PC-9 (cell line): ENCODE results near the gene NUDCD3. TPM values are rescaled to one million over a fixed set of nuclear protein-coding genes. Genes with fewer than 3 reads are reported as not detected.

Experiments used
- BruUV-seq: library from RNA; stranded (reverse); fragments of 400-500 nt; replicated peaks from 2 replicates; lab custom pipeline; 2021; lab: Mats Ljungman, UMichigan
- CTCF ChIA-PET: fragments of 300-600 bp; sonication (Branson Sonifier 250); formaldehyde crosslinking; loops from one replicate; lab custom pipeline; 2022; ENCODE audit warnings: antibody characterized with exemption; lab: Charles Lee
- POLR2A ChIA-PET: fragments of 300-600 bp; sonication (Branson Sonifier 250); formaldehyde crosslinking; loops from one replicate; lab custom pipeline; 2022; ENCODE audit warnings: antibody characterized with exemption; ENCODE audit not compliant: unreplicated experiment; lab: Charles Lee
- DNase-seq, 2 experiments: peaks; one replicate each; pipeline versions ENCODE4 v3.0.0 to v3.0.0-alpha.2; 2015 to 2022; ENCODE audit warnings: mixed read lengths in 1 of 2
- H2AFZ ChIP-seq: fragments of 200-600 bp; sonication (generic); 2 replicates; pipeline ENCODE4 v1.8.1; 2017; ENCODE audit warnings: antibody characterized with exemption
- H3F3A ChIP-seq: fragments of 200-600 bp; sonication (generic); 2 replicates; pipeline ENCODE4 v1.8.1; 2017; ENCODE audit warnings: antibody characterized with exemption, mild to moderate bottlenecking, low read depth; ENCODE audit not compliant: insufficient read depth
- H3K27ac ChIP-seq: fragments of 200-600 bp; sonication (generic); 2 replicates; pipeline ENCODE4 v1.6.1; 2016; ENCODE audit warnings: mixed run types
- H3K27me3 ChIP-seq: fragments of 200-600 bp; sonication (generic); 2 replicates; pipeline ENCODE4 v1.6.1; 2016; ENCODE audit warnings: low read depth, mixed run types; ENCODE audit not compliant: insufficient read depth
- H3K36me3 ChIP-seq: fragments of 200-600 bp; sonication (generic); 2 replicates; pipeline ENCODE4 v1.6.1; 2016; ENCODE audit warnings: low read depth, mixed run types
- H3K4me1 ChIP-seq: fragments of 200-600 bp; sonication (generic); replicated peaks from 2 replicates; pipeline ENCODE4 v1.6.1; 2016; ENCODE audit warnings: mixed run types; ENCODE audit not compliant: insufficient read depth
- H3K4me2 ChIP-seq: fragments of 200-600 bp; sonication (generic); 2 replicates; pipeline ENCODE4 v1.6.1; 2017; ENCODE audit warnings: mixed run types
- H3K4me3 ChIP-seq: fragments of 200-600 bp; sonication (generic); 2 replicates; pipeline ENCODE4 v1.6.1; 2016; ENCODE audit warnings: mixed run types
- H3K79me2 ChIP-seq: fragments of 200-600 bp; sonication (generic); 2 replicates; pipeline ENCODE4 v1.6.1; 2017; ENCODE audit warnings: low read depth, mixed run types
- H3K9me2 ChIP-seq: fragments of 200-600 bp; sonication (generic); 2 replicates; pipeline ENCODE4 v1.8.1; 2017; ENCODE audit warnings: mild to moderate bottlenecking; ENCODE audit not compliant: insufficient read depth
- H3K9me3 ChIP-seq: fragments of 200-600 bp; sonication (generic); 2 replicates; pipeline ENCODE4 v1.8.1; 2016; ENCODE audit warnings: low read depth; ENCODE audit not compliant: insufficient read depth
- H4K20me1 ChIP-seq: fragments of 200-600 bp; sonication (generic); 2 replicates; pipeline ENCODE4 v1.8.1; 2017; ENCODE audit not compliant: insufficient read depth
- CTCF ChIP-seq: fragments of 200-600 bp; sonication (generic); conservative IDR thresholded peaks from 2 replicates; pipeline ENCODE4 v1.6.1; 2017; ENCODE audit warnings: mixed run types, antibody characterized with exemption, mild to moderate bottlenecking, moderate library complexity
- EZH2 ChIP-seq: fragments of 200-600 bp; sonication (generic); IDR thresholded peaks from 2 replicates; pipeline ENCODE4 v1.8.0; 2017; ENCODE audit warnings: antibody characterized with exemption, low read depth
- intact Hi-C: fragments of 100-400 bp; cut with micrococcal nuclease; formaldehyde crosslinking; loops from one replicate; pipeline ENCODE4 v1.10.0; 2022; ENCODE audit not compliant: unreplicated experiment
- total RNA-seq: library from RNA; stranded (reverse); gene quantifications from 2 replicates; pipeline ENCODE4 v1.2.3, GENCODE V29; 2021

NUDCD3 gene
- total RNA-seq, 1 experiment from 2014 or later: 149 TPM

- ChIA-PET POLR2A (no interaction called here), CTCF (no interaction called here)
- no peaks in the 10 kb centered on the region for H3F3A ChIP-seq
- no peak overlapping the region for H3K27ac ChIP-seq
- no peak for DNase-seq
- no peak overlapping the region for H3K4me2 ChIP-seq
- H3K9me3 ChIP-seq: no peaks in the 10 kb centered on the region
- no peaks in the 10 kb centered on the region for H3K9me2 ChIP-seq
- no peak overlapping the region for H3K4me3 ChIP-seq
- H3K79me2 ChIP-seq: no peaks in the 10 kb centered on the region
- BruUV-seq: no TSS peak
- intact Hi-C loops: no loop called here
- H2AFZ ChIP-seq: no peak overlapping the region
- no peaks in the 10 kb centered on the region for H3K4me1 ChIP-seq
- TF ChIP-seq EZH2 (no peak), CTCF (no peak)
- peaks cover 10% of the 10 kb centered on the region for H4K20me1 ChIP-seq
- no peaks in the 10 kb centered on the region for H3K27me3 ChIP-seq
- peaks cover 8% of the 10 kb centered on the region for H3K36me3 ChIP-seq
Observed at GRCh38 chr7:44393238-44394111, 97.0 kb downstream of the NUDCD3 start.

GRCh38 chr7:44392618-44393010 is 97.8 kb downstream of the NUDCD3 start:
- H4K20me1 ChIP-seq: peaks cover 5% of the 10 kb centered on the region; the same call in 1 of the 2 replicates
- no peaks in the 10 kb centered on the region for H3K9me3 ChIP-seq
- H3K79me2 ChIP-seq: no peaks in the 10 kb centered on the region
- intact Hi-C loops: no loop called here
- H3K9me2 ChIP-seq: no peaks in the 10 kb centered on the region
- ChIA-PET CTCF (no interaction called here), POLR2A (no interaction called here)
- H3K27me3 ChIP-seq: no peaks in the 10 kb centered on the region
- peaks cover 8% of the 10 kb centered on the region for H3K36me3 ChIP-seq
- H3K4me1 ChIP-seq: no peaks in the 10 kb centered on the region
- no peak overlapping the region for H2AFZ ChIP-seq
- BruUV-seq: no TSS peak
- TF ChIP-seq CTCF: no peak
- no peak for TF ChIP-seq EZH2
- H3F3A ChIP-seq: no peaks in the 10 kb centered on the region
- no peak overlapping the region for H3K4me2 ChIP-seq
- no peak for DNase-seq
- no peak overlapping the region for H3K4me3 ChIP-seq
- no peak overlapping the region for H3K27ac ChIP-seq

GRCh38 chr7:44391746-44392617 is 98.5 kb downstream of the NUDCD3 start:
- CTCF ChIA-PET: no interaction called here

More at GRCh38 chr7:44391746-44392617, 98.5 kb downstream of the NUDCD3 start:
- no peak overlapping the region for H3K4me2 ChIP-seq
- intact Hi-C loops: no loop called here
- H3K79me2 ChIP-seq: no peaks in the 10 kb centered on the region
- H3K27me3 ChIP-seq: no peaks in the 10 kb centered on the region
- H2AFZ ChIP-seq: no peak overlapping the region
- H4K20me1 ChIP-seq: peaks cover 5% of the 10 kb centered on the region; the same call in 1 of the 2 replicates
- POLR2A ChIA-PET: no interaction called here
- no peak for DNase-seq
- no peaks in the 10 kb centered on the region for H3F3A ChIP-seq
- no peak overlapping the region for H3K27ac ChIP-seq
- H3K9me3 ChIP-seq: no peaks in the 10 kb centered on the region
- peaks cover 13% of the 10 kb centered on the region for H3K36me3 ChIP-seq
- H3K4me3 ChIP-seq: no peak overlapping the region
- BruUV-seq: no TSS peak
- no peaks in the 10 kb centered on the region for H3K9me2 ChIP-seq
- TF ChIP-seq EZH2 (no peak), CTCF (no peak)
- no peaks in the 10 kb centered on the region for H3K4me1 ChIP-seq
